Suprapubic skin (tissue), 4 donors: Measurements from ENCODE around the gene BMERB1.

Experiments
- CTCF ChIP-seq, 2 donors: fragments of 200-600 bp in 1 of 2; fragments of 450-650 bp in 1 of 2; sonication (generic) in 1 of 2; IDR thresholded peaks; one replicate each; pipeline ENCODE4 v1.5.1; 2016 to 2019; ENCODE audit warnings: antibody characterized with exemption in 2 of 2, mild to moderate bottlenecking in 1 of 2, moderate library complexity in 1 of 2
- POLR2A ChIP-seq, 2 donors: fragments of 450-650 bp; IDR thresholded peaks; one replicate each; pipeline ENCODE4 v1.6.1; 2017; ENCODE audit warnings: antibody characterized with exemption in 2 of 2, mild to moderate bottlenecking in 2 of 2, moderate library complexity in 2 of 2
- POLR2AphosphoS5 ChIP-seq, 3 donors: sonication (generic); formaldehyde crosslinking; IDR thresholded peaks; one replicate each; pipeline ENCODE4 v1.6.1; 2017; ENCODE audit warnings: antibody characterized with exemption in 3 of 3

DNA sequence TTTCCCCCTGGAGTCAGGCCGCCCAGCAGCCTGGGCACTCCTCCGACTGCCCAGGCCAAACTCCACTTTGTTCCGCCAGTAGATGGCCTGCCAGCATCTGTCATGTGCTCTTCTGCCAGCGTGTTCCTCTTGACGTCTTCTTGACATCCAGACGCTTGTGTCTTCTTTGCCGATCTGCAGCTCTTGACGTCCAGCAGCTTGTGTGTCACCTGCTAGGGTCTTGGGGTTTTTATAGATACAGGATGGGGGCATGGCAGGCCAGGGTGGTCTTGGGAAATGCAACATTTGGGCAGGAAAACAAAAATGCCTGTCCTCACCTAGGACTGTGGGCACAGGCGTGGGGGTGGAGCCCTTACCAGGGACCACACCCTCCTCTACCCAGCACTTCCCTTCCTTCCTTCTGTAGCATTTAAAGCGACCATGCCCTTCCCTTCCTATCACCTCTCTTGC lies 88.7 kb downstream of the BMERB1 start:
- TF ChIP-seq POLR2A (IDR thresholded peaks at IDR 0.05) (no peak), CTCF (IDR thresholded peaks at IDR 0.05) (no peak), POLR2AphosphoS5 (IDR thresholded peaks at IDR 0.05) (no peak)
